ENCODE measurements around the gene POU2F3. TPM values are rescaled to one million over a fixed set of nuclear protein-coding genes. Genes with fewer than 3 reads are reported as not detected.
"Not testable (repeated sequence)": the region's sequence is repeated elsewhere in the genome, so short reads cannot be mapped to it uniquely, and the experiment has no call there.

POU2F3 gene
- total and polyA plus RNA-seq, 2 of the 4 experiments (the other 2 are of a cell fraction): under 0.01 to 0.09 TPM

GRCh38 chr11:120273956-120274355, 34.0 kb downstream of the POU2F3 start:
- H2BK15ac ChIP-seq (ENCODE audit: low read depth, low read length); H3K4ac ChIP-seq (ENCODE audit: low read depth, low read length); H4K8ac ChIP-seq (ENCODE audit: low read depth in 2 of 2, low read length in 2 of 2); H3K9me3 ChIP-seq (ENCODE audit: control insufficient read depth, insufficient read depth, low read length); H3K4me1 ChIP-seq (ENCODE audit: control insufficient read depth, insufficient read depth, low read length); H4K91ac ChIP-seq (ENCODE audit: insufficient read depth, low read depth, low read length); H3K36me3 ChIP-seq (ENCODE audit: control insufficient read depth, insufficient read depth, low read length); H3K18ac ChIP-seq (ENCODE audit: low read depth, low read length); CTCF ChIA-PET; BruUV-seq (replicated peaks); H3K14ac ChIP-seq (replicated peaks; ENCODE audit: low read depth, low read length); H4K20me1 ChIP-seq (ENCODE audit: insufficient read depth, low read length); H3K56ac ChIP-seq (ENCODE audit: extremely low read depth, insufficient read depth, low read length); H3K4me3 ChIP-seq (ENCODE audit: insufficient read depth, low read depth, low read length); dilution Hi-C loops (cut with HindIII; ENCODE audit: low sequenced_read_pairs, unreplicated experiment); H3K27ac ChIP-seq (ENCODE audit: insufficient read depth, low read length); ATAC-seq (ENCODE audit: low read depth); DNase-seq; H3K23ac ChIP-seq (ENCODE audit: low read depth, low read length); H2AFZ ChIP-seq (replicated peaks; ENCODE audit: low read length, poor library complexity); H3K4me2 ChIP-seq (ENCODE audit: low read depth, low read length); POLR2A ChIA-PET (ENCODE audit: unreplicated experiment); H2BK120ac ChIP-seq (ENCODE audit: low read depth, low read length); in situ Hi-C loops (cut with MboI; ENCODE audit: low sequenced_read_pairs); H2BK20ac ChIP-seq (ENCODE audit: low read depth, low read length); H3K9ac ChIP-seq (ENCODE audit: low read depth, low read length); H3K9me1 ChIP-seq (ENCODE audit: insufficient read depth, low read length); H2AK9ac ChIP-seq (replicated peaks; ENCODE audit: low read depth, low read length, poor library complexity); intact Hi-C loops (cut with micrococcal nuclease); H2AK5ac ChIP-seq (ENCODE audit: low read depth, low read length); H4K5ac ChIP-seq (ENCODE audit: low read depth, low read length); H2BK5ac ChIP-seq (ENCODE audit: low read depth, low read length, poor library complexity, severe bottlenecking); H3K79me1 ChIP-seq (ENCODE audit: low read depth in 1 of 2, low read length in 2 of 2): not testable (repeated sequence)
- peaks cover 18% of the 10 kb centered on the region for H3K27me3 ChIP-seq (ENCODE audit: control insufficient read depth, insufficient read depth, low read length)
- no CpG with 5 or more reads among the region's 2 CpGs for WGBS, 2 experiments (ENCODE audit: extremely low coverage in 2 of 2, insufficient read length in 1 of 2)
